ENCODE data around the gene OR4E1.
"Not testable (repeated sequence)": the region's sequence is repeated elsewhere in the genome, so short reads cannot be mapped to it uniquely, and the experiment has no call there.

OR4E1 gene

GRCh38 chr14:21652209-21652808, 21.3 kb downstream of the OR4E1 start:
- DNase-seq: no peak

- DNase-seq: no peak
Observed at GRCh38 chr14:21647380-21647779, 26.2 kb downstream of the OR4E1 start.

DNA sequence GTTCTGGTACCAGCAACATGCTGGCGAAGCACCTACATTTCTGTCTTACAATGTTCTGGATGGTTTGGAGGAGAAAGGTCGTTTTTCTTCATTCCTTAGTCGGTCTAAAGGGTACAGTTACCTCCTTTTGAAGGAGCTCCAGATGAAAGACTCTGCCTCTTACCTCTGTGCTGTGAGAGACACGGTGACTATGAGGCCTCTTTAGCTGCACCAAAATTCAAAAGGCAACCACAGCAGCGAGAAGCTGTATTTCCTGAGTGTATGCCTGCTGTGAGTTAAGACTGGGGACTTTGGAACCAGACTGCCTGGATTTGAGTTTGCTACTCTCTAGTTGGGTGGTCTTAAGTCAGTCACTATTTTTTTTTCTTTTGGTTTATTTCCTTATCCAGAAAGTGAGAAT, 30.2 kb downstream of the OR4E1 start:
- DNase-seq: no peak

- no peak for DNase-seq
Observed at GRCh38 chr14:21642683-21643082, 30.9 kb downstream of the OR4E1 start.

DNA sequence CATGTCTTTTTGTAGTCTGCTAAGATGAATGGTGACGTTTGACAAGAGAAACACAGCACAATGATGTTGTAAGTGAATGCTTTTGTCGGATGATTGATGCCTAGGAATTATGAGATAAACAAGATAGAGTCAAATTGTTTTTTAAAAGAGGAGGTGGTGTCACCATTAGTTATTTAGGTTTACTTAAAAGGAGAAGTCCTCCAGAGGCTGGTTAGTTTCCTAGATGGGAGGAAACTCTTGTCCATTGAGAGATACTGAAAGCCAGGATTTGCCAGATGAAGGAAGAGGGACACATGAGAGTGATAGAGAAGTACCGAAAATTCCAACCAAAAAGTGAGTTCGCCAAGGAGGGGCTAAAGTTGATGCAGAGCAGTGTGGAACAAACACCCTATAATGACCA, 38.8 kb downstream of the OR4E1 start, which contains the start of gene OR10G2:
Gene OR10G2, minus strand, starts transcription at position 101 of the 400 bp plus-strand sequence. Its CDS starts 98 bp downstream, at position 3.
- DNase-seq: no peak

- DNase-seq: no peak
Observed at GRCh38 chr14:21631084-21631483, 42.5 kb downstream of the OR4E1 start.

- not testable (repeated sequence) for DNase-seq
Observed at GRCh38 chr14:21630503-21630902, 43.1 kb downstream of the OR4E1 start.

- DNase-seq: no peak
Observed at GRCh38 chr14:21626491-21627230, 47.0 kb downstream of the OR4E1 start.
